Prostate gland (tissue), 2 donors: Measurements from ENCODE around the gene MREG.

Experiments used
- POLR2A ChIP-seq: fragments of 450-650 bp; IDR thresholded peaks from one replicate; pipeline ENCODE4 v1.6.1; 2016; ENCODE audit warnings: antibody characterized with exemption, mild to moderate bottlenecking
- POLR2AphosphoS5 ChIP-seq: sonication (generic); formaldehyde crosslinking; IDR thresholded peaks from one replicate; pipeline ENCODE4 v1.6.1; 2017; ENCODE audit warnings: antibody characterized with exemption
- TF ChIP-seq, protein P1 (sequence below), 4 experiments: fragments of 200-600 bp in 2 of 4; fragments of 450-650 bp in 2 of 4; sonication (generic) in 2 of 4; IDR thresholded peaks; 1 replicate in 3 of 4; 2 replicates in 1 of 4; pipeline ENCODE4 v1.5.1; 2016 to 2019; ENCODE audit warnings: antibody characterized with exemption in 4 of 4, mild to moderate bottlenecking in 2 of 4, moderate library complexity in 2 of 4

DNA sequence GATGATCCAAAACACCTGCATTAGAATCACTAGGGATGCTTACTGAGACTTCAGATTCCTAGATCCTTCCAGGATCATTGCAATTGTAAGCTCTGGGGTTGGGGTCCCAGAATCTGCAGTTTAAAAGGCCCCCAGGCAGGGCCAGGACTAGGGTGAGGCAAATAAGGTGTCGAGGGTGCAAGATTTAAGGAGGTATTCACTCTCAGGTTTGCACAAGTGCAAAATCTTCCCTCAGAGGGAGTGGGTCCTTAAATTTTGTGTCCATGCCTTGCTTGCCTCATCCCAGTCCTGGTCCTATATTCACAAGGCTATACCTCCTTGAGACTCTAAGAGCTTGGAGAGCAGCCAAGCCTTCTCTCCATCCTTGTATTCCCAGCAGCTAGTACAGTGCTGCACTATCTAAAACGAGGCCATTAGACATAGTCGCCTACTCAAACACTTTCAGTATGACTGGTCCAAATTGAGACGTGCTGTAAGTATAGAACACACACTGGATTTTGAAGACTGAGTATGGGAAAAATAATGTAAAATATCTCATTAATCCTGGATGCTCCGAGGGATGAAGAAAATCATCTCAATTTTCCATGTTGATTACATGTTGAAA is 31.6 kb upstream of the MREG start:
- TF ChIP-seq, protein P1, sequence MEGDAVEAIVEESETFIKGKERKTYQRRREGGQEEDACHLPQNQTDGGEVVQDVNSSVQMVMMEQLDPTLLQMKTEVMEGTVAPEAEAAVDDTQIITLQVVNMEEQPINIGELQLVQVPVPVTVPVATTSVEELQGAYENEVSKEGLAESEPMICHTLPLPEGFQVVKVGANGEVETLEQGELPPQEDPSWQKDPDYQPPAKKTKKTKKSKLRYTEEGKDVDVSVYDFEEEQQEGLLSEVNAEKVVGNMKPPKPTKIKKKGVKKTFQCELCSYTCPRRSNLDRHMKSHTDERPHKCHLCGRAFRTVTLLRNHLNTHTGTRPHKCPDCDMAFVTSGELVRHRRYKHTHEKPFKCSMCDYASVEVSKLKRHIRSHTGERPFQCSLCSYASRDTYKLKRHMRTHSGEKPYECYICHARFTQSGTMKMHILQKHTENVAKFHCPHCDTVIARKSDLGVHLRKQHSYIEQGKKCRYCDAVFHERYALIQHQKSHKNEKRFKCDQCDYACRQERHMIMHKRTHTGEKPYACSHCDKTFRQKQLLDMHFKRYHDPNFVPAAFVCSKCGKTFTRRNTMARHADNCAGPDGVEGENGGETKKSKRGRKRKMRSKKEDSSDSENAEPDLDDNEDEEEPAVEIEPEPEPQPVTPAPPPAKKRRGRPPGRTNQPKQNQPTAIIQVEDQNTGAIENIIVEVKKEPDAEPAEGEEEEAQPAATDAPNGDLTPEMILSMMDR (IDR thresholded peaks at IDR 0.05) = no peak
- TF ChIP-seq POLR2AphosphoS5 (no peak), POLR2A (no peak)
